ENCODE data around the gene EIF2B4.

DNA sequence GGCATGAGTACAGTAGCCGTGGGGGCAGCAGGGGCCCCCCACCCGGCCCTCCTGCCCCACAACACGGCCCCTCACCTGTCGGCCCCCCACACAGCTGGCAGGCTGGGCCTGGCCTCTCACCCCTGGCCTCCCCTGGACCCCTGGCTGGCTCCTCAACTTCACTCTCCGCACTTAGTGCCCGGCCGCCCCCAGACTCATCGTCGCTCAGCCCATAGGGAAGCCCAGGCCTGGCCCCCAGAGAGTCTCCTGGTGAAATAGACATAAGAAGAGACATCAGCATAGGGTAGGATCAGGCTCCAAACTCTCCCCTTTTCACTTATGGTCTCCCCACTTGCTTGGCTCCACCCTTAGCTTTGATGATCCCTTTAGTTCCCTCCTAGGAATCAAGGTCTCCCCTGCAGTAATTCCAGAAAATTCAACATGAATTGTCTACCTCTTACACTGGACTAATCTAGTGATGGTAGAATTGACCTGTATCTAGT lies 8.7 kb upstream of the EIF2B4 start:
- TF ChIP-seq POLR2A (IDR thresholded peaks at IDR 0.05; ENCODE audit: low read length) (no peak), GATA1 (IDR thresholded peaks at IDR 0.05; ENCODE audit: low read depth, low read length) (no peak)

Measured in erythroblast (primary cell).